ENCODE results near the gene RAN. TPM values are rescaled to one million over a fixed set of nuclear protein-coding genes. Genes with fewer than 3 reads are reported as not detected.
A peak's percentile ranks its signal among the peaks of the same experiment; 100 is the strongest.

The RAN gene
- total RNA-seq, 2 experiments from 2014 or later: 2,177 to 2,247 TPM

DNA sequence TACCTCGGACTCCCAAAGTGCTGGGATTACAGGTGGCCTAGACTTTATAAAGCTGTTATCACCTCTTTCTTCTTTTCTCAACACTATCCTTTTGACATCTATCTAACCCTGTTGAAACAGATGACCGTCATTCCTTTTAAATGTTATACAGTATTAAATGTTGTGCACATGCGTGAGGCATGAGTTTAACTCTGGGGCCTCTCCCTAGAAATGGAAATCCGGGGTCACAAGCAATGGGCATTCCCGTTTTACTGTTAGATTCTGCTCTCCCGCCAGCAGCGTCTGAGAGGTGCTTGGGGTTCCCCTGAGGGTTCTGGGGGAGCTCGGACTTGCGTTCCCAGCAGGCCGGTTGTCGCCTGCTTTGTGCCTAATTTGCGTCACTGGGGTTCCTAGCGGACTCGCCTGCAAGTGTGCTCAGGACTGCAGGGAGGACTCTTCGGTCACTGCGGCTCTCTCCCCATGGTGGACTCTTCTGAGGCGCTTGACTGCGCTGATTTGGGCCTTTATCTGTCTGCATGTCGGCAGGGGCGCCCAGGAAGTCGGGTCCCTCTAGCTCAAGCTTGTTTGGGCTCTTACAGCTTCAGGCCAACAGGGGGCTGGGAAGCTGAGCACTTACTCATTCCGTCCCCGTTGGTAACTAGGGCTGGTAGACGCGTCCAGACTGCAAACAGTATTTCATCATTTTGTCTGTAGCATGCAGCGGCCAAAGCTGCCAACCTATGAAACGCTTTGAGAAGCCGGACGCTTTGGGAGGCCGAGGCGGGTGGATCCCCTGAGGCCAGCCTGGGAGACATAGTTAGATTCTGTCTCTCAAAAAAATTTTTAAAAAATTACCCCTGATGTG lies 1.2 kb upstream of the RAN start:
- Mint-ChIP-seq H3K36me3 (ENCODE audit: low read depth) (peaks cover 39% of the 10 kb centered on the region), H3K9me3 (peaks cover 1% of the 10 kb centered on the region), H3K4me3 (peak overlapping the region; percentile 87), H3K27me3 (no peaks in the 10 kb centered on the region), H3K4me1 (ENCODE audit: low read depth) (peaks cover 41% of the 10 kb centered on the region), H3K27ac (peak overlapping the region; percentile 98)
- TF ChIP-seq, protein P1, sequence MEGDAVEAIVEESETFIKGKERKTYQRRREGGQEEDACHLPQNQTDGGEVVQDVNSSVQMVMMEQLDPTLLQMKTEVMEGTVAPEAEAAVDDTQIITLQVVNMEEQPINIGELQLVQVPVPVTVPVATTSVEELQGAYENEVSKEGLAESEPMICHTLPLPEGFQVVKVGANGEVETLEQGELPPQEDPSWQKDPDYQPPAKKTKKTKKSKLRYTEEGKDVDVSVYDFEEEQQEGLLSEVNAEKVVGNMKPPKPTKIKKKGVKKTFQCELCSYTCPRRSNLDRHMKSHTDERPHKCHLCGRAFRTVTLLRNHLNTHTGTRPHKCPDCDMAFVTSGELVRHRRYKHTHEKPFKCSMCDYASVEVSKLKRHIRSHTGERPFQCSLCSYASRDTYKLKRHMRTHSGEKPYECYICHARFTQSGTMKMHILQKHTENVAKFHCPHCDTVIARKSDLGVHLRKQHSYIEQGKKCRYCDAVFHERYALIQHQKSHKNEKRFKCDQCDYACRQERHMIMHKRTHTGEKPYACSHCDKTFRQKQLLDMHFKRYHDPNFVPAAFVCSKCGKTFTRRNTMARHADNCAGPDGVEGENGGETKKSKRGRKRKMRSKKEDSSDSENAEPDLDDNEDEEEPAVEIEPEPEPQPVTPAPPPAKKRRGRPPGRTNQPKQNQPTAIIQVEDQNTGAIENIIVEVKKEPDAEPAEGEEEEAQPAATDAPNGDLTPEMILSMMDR (IDR thresholded peaks at IDR 0.05): peak; percentile 72
- intact Hi-C loops (cut with micrococcal nuclease): loop anchor here (5.0 kb wide), 1 partner anchor 33 kb away; the partner anchor contains the start of gene STX2
- ChIA-PET CTCF (interaction anchor here (0.9 to 1.7 kb wide), 5 partner anchors 11 to 54 kb away, joined by 3 to 21 read pairs (median 3); no protein-coding TSS in a partner anchor), POLR2A (interaction anchor here (0.8 to 2.5 kb wide), 10 partner anchors 8 to 94 kb away, joined by 3 to 15 read pairs (median 4); partner anchors contain the start of gene STX2)
- ATAC-seq (peak; percentile 71), DNase-seq (peak; percentile 88)

DNA sequence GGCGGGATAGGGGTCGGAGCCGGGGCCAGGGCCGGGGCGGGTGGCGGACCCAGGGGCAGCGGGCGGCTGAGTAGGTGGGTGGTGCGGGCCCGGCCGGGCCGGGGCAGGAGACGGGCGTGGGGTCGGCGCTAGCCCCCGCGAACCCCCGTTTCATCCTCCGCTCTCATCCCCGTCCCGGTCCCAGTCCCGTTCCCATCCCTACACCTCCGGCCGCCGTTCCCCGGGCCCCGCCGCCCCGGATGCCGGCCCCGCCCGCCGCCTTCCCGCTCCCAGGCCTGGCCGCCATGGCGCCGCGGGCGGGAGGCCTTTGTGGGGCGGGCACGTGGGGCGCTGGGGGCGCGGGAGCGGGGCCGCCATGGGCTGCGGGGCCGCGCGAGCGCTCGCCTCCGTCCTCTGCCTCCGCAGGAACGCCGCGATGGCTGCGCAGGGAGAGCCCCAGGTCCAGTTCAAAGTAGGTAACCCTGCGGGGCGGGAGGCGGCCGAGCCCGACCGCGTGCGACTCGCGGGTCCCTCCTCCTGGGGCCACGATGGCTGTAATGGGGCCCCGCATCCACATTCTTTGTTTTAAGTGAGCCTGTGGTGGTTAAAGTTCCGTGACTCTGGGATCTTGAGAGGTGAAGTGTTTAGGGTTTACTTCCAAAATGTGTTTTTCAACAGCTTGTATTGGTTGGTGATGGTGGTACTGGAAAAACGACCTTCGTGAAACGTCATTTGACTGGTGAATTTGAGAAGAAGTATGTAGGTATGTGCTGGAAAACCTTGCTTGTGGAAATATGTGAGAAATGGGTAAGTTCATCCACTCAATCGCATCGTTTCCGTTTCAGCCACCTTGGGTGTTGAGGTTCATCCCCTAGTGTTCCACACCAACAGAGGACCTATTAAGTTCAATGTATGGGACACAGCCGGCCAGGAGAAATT lies 572 bp downstream of the RAN start:
- TF ChIP-seq, protein P1 (IDR thresholded peaks at IDR 0.05): no peak
- peak; percentile 20 for ATAC-seq
- DNase-seq: peak; percentile 53
- CTCF ChIA-PET: interaction anchor here (1.2 kb wide), 1 partner anchor 13 kb away, joined by 4 read pairs; no protein-coding TSS in a partner anchor
- Mint-ChIP-seq H3K27ac (peak overlapping the region; percentile 100), H3K27me3 (no peaks in the 10 kb centered on the region), H3K4me1 (ENCODE audit: low read depth) (peaks cover 56% of the 10 kb centered on the region), H3K4me3 (peak overlapping the region; percentile 98), H3K9me3 (peaks cover 1% of the 10 kb centered on the region), H3K36me3 (ENCODE audit: low read depth) (peaks cover 55% of the 10 kb centered on the region)
- POLR2A ChIA-PET: interaction anchor here (1.3 kb wide), 1 partner anchor 27 kb away, joined by 4 read pairs; no protein-coding TSS in a partner anchor
- intact Hi-C loops (cut with micrococcal nuclease): loop anchor here (5.0 kb wide), 1 partner anchor 35 kb away; the partner anchor contains the start of gene STX2

DNA sequence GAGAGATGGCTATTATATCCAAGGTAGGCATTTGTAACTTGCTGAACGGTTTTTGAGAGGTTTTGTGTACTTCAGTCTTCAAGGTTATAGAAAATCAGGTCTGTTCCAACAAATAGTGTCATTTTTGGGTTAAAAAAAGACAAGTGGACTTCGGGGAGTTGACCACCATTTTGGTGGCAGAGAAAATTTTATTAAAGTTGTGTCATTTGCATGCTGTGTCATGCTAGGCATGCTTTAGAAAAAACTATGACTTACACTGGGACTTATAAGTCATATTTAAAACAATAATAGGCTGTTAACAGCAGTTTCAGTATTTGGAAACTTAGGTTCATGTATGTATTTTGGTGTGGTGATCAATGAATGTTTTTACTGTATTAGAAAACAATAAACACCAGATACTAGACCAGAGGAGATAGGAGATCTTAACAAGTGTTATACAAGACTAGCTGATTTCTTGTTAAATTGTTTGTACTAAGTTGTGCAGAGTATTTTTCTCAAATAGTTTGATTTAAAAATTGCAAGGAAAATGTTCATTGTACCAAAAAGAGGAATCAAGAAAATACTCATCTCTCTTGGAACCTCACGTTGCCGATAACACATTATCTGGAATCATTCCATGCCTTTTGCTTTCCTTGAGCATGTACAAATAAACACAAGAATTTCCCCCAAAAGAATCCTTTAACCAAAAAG lies 1.4 kb downstream of the RAN start:
- intact Hi-C loops (cut with micrococcal nuclease): loop anchor here (5.0 kb wide), 1 partner anchor 36 kb away; the partner anchor contains the start of gene STX2
- peak overlapping the region; percentile 100 for H3K27ac Mint-ChIP-seq
- DNase-seq: no peak
- H3K4me1 Mint-ChIP-seq (ENCODE audit: low read depth): peaks cover 55% of the 10 kb centered on the region
- ChIA-PET CTCF (interaction anchor here (1.2 kb wide), 1 partner anchor 12 kb away, joined by 4 read pairs; no protein-coding TSS in a partner anchor), POLR2A (interaction anchor here (0.8 to 1.3 kb wide), 2 partner anchors 12 to 28 kb away, joined by 3 to 4 read pairs; no protein-coding TSS in a partner anchor)
- peak overlapping the region; percentile 98 for H3K4me3 Mint-ChIP-seq
- H3K9me3 Mint-ChIP-seq: no peaks in the 10 kb centered on the region
- peaks cover 58% of the 10 kb centered on the region for H3K36me3 Mint-ChIP-seq (ENCODE audit: low read depth)
- H3K27me3 Mint-ChIP-seq: no peaks in the 10 kb centered on the region
- ATAC-seq: no peak
- TF ChIP-seq, protein P1 (IDR thresholded peaks at IDR 0.05): no peak

DNA sequence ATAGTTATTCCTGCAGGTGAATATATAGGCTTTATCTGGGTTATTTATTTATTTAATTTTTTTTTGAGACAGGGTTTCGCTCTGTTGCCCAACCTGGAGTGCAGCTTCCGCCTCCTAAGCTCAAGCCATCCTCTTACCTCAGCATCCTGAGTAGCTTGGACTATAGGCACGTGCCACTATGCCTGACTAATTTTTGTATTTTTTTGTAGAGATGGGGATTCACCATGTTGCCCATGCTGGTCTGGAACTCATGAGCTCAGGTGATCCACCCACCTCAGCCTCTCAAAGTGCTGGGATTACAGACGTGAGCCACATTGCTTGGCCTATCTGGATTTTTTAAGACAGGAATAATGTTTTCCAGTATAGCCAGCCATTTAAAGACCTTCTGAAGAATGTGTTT lies 2.0 kb downstream of the RAN start:
- peak overlapping the region; percentile 100 for H3K27ac Mint-ChIP-seq
- H3K27me3 Mint-ChIP-seq: no peaks in the 10 kb centered on the region
- TF ChIP-seq, protein P1 (IDR thresholded peaks at IDR 0.05): no peak
- CTCF ChIA-PET: interaction anchor here (1.2 kb wide), 1 partner anchor 12 kb away, joined by 4 read pairs; no protein-coding TSS in a partner anchor
- POLR2A ChIA-PET: interaction anchor here (0.8 to 1.7 kb wide), 5 partner anchors 11 to 35 kb away, joined by 3 to 4 read pairs (median 3); no protein-coding TSS in a partner anchor
- H3K4me1 Mint-ChIP-seq (ENCODE audit: low read depth): peaks cover 52% of the 10 kb centered on the region
- peaks cover 57% of the 10 kb centered on the region for H3K36me3 Mint-ChIP-seq (ENCODE audit: low read depth)
- H3K4me3 Mint-ChIP-seq: peak overlapping the region; percentile 98
- intact Hi-C loops (cut with micrococcal nuclease): loop anchor here (5.0 kb wide), 1 partner anchor 37 kb away; the partner anchor contains the start of gene STX2
- DNase-seq (peak; percentile 45), ATAC-seq (no peak)
- no peaks in the 10 kb centered on the region for H3K9me3 Mint-ChIP-seq
